GM20000 (cell line): ENCODE results near the gene A2ML1.

Experiments
- DNase-seq: peaks from one replicate; pipeline ENCODE4 v3.0.0; 2012; ENCODE audit warnings: low spot score
- CTCF ChIP-seq: IDR thresholded peaks from 2 replicates; pipeline ENCODE4 v1.5.1; 2012; ENCODE audit warnings: mild to moderate bottlenecking, control low read depth; ENCODE audit errors: extremely low read depth, missing control alignments

A2ML1 gene

GRCh38 chr12:8827551-8828256, 5.3 kb downstream of the A2ML1 start:
- no peak for TF ChIP-seq CTCF
- DNase-seq, result no peak

GRCh38 chr12:8828257-8829124, 6.1 kb downstream of the A2ML1 start:
- DNase-seq, result no peak
- TF ChIP-seq CTCF, result no peak

- DNase-seq, result no peak
- no peak for TF ChIP-seq CTCF
These were observed 6.7 kb downstream of the A2ML1 start for GRCh38 chr12:8829125-8829518.

DNA sequence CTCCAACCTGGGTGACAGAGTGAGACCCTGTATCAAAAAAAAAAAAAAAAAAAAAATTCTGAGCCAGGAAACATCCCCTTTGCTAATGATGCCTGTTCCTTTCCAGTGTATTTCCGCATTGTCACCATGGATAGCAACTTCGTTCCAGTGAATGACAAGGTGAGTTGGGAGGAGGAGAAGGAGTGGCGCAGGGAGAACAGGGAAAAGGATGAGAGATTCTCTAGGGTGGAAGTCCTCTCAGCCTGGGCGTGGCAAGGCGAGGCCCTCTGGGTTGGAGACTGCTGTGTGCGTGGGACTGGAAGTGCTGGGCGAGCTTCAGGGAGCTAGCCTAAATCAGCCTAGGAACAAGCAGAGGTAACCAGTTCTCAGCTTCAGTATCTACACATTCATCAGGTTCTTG, 7.2 kb downstream of the A2ML1 start:
- DNase-seq, result no peak
- no peak for TF ChIP-seq CTCF

- no peak for TF ChIP-seq CTCF
- DNase-seq, result no peak
These were observed 8.7 kb downstream of the A2ML1 start for GRCh38 chr12:8831116-8831515.

- no peak for DNase-seq
- TF ChIP-seq CTCF, result no peak
These were observed 10.1 kb downstream of the A2ML1 start for GRCh38 chr12:8832500-8832899.

DNA sequence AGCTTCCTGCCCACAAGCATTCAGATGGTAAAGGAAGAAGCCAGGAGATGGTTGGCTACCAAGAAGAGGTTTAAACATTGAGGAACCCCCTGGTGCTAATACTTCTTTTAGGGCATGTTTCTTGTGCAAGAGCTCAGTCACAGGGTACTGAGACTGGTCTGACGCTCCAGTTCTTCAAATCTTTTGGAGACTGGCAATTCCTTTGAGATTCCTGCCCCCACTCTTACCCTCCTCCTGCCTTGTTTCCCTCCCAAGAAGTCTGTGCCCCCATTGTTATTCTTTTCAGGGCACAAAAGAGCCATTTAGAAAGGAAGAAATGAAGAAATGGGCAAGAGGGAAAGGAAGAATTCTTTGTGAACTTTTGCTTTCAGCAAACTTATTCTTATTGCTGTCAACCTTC, 11.8 kb downstream of the A2ML1 start:
- no peak for DNase-seq
- no peak for TF ChIP-seq CTCF
